Heart left ventricle (tissue), 13 donors: Measurements from ENCODE around the gene GDF7.

Experiments
- POLR2A ChIP-seq, 2 donors: fragments of 450-650 bp; IDR thresholded peaks; one replicate each; pipeline ENCODE4 v1.6.1; 2017; ENCODE audit warnings: antibody characterized with exemption in 2 of 2, mild to moderate bottlenecking in 2 of 2, moderate library complexity in 2 of 2
- TF ChIP-seq, protein P1 (sequence below), 12 donors: fragments of 200-600 bp; sonication (generic) in 4 of 12; IDR thresholded peaks; one replicate each; pipeline versions ENCODE4 v1.5.0 to v1.8.0; 2018 to 2022; ENCODE audit warnings: antibody characterized with exemption in 12 of 12, mild to moderate bottlenecking in 5 of 12
- donor health status: ischemic (EF 13 %, LVEDD 7.1; RV severe dilation, severe dysfunction).
- donor health status: DM: no; HTN: yes; CAD: no.
- donor health status: DM: no; HTN: no; CAD: no.
- donor health status: ischemic (EF 25% LVEDD 6.9; RV normal size, moderate dysfunction).
- donor health status: ischemic (EF 25% LVEDD 5.7; RV mildly dilated, moderate dysfunction).
- donor health status: ischemic (EF 35%, LVEDD 5.7; RV mildly dilated, moderate dysfunction).
- donor health status: nonischemic (EF 11% LVEDD 7.7; RV severe dilation, severe dysfunction).
- donor health status: DM: yes; HTN: yes; CAD: no.
- donor health status: PGD.
- donor health status: ischemic (EF 29% LVEDD 5.4; RV normal size, mild dysfunction).
- donor health status: nonischemic (EF 23%, LVEDD 6.1; RV moderate dilation, normal function).

DNA sequence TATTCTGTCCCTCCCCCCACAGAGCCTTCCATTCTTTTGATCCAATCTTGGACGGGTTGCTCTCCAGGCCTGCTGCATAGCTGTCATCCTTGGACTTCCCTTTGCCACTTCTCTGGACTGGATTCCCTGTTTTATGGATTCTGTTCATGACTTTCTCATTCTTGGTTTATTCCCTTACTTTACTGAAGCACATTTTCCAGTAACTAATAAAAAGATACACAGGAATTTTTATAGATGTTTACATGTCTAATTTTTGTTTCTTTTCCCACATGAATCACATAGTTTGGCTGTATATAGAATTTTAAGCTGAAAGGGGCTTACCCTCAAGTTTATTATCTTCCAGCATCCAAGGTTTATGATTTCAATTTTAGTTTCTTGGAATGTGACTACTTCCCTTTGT, 37.9 kb downstream of the GDF7 start:
- TF ChIP-seq, protein P1, sequence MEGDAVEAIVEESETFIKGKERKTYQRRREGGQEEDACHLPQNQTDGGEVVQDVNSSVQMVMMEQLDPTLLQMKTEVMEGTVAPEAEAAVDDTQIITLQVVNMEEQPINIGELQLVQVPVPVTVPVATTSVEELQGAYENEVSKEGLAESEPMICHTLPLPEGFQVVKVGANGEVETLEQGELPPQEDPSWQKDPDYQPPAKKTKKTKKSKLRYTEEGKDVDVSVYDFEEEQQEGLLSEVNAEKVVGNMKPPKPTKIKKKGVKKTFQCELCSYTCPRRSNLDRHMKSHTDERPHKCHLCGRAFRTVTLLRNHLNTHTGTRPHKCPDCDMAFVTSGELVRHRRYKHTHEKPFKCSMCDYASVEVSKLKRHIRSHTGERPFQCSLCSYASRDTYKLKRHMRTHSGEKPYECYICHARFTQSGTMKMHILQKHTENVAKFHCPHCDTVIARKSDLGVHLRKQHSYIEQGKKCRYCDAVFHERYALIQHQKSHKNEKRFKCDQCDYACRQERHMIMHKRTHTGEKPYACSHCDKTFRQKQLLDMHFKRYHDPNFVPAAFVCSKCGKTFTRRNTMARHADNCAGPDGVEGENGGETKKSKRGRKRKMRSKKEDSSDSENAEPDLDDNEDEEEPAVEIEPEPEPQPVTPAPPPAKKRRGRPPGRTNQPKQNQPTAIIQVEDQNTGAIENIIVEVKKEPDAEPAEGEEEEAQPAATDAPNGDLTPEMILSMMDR (IDR thresholded peaks at IDR 0.05), result no peak
- no peak for TF ChIP-seq POLR2A (IDR thresholded peaks at IDR 0.05)
